HCT116 (cell line): Measurements from ENCODE around the gene CASK. TPM values are rescaled to one million over a fixed set of nuclear protein-coding genes. Genes with fewer than 3 reads are reported as not detected.

Experiments
- ATAC-seq: fragments of 200-7000 bp; cut with Tn5 transposase; 2 replicates; pipeline ENCODE4 v1.9.1; 2020; ENCODE audit warnings: mild to moderate bottlenecking, moderate library complexity
- BruUV-seq: library from RNA; stranded (reverse); fragments of 400-500 nt; replicated peaks from 2 replicates; lab custom pipeline; 2021; lab: Mats Ljungman, UMichigan
- CTCF ChIA-PET: fragments of 300-600 bp; sonication (Branson Sonifier 250); formaldehyde crosslinking; loops from one replicate; lab custom pipeline; 2021; ENCODE audit warnings: antibody characterized with exemption; lab: Charles Lee
- POLR2A ChIA-PET: fragments of 300-600, 350-600 bp; sonication (Branson Sonifier 250); formaldehyde crosslinking; loops from one replicate; lab custom pipeline; 2021; ENCODE audit warnings: antibody characterized with exemption; lab: Charles Lee
- RAD21 ChIA-PET, 2 experiments: fragments of 300-600 bp; sonication (Branson Sonifier 250); formaldehyde crosslinking; loops; one replicate each; lab custom pipeline; 2023; ENCODE audit warnings: low total read pairs in 2 of 2; ENCODE audit not compliant: uncharacterized antibody in 2 of 2, unreplicated experiment in 2 of 2, low non-redundant PET in 1 of 2; lab: Charles Lee
- DNase-seq: peaks from one replicate; pipeline ENCODE4 v3.0.0-alpha.2; 2010; ENCODE audit warnings: low read depth, low spot score
- H2AFZ ChIP-seq: fragments of 200-600 bp; shearing (Covaris generic), sonication (generic); 2 replicates; pipeline ENCODE4 v1.6.1; 2017; ENCODE audit warnings: low read depth, mixed run types, mixed read lengths, antibody characterized with exemption, low read length; ENCODE audit not compliant: poor library complexity, severe bottlenecking
- H3K27ac ChIP-seq: 2 replicates; pipeline ENCODE4 v1.5.1; 2012; ENCODE audit warnings: low read depth, low read length
- H3K27me3 ChIP-seq: fragments of 200-600 bp; sonication (generic); 2 replicates; pipeline ENCODE4 v1.6.1; 2016; ENCODE audit warnings: mixed run types, low read length, mixed read lengths; ENCODE audit not compliant: insufficient read depth
- H3K36me3 ChIP-seq, 2 experiments: fragments of 200-500 bp in 1 of 2; fragments of 200-600 bp in 1 of 2; sonication (Bioruptor generic) in 1 of 2; sonication (generic) in 1 of 2; 2 replicates each; pipeline versions ENCODE4 v1.5.1 to v1.6.1; 2014 to 2016; ENCODE audit warnings: low read length in 2 of 2, inconsistent platforms in 1 of 2, mixed read lengths in 1 of 2, mixed run types in 1 of 2; ENCODE audit not compliant: insufficient read depth in 2 of 2, control insufficient read depth in 1 of 2
- H3K4me1 ChIP-seq, 2 experiments: fragments of 200-600 bp in 1 of 2; sonication (generic) in 1 of 2; 2 replicates each; pipeline versions ENCODE4 v1.5.1 to v1.6.1; 2012 to 2017; ENCODE audit warnings: low read length in 2 of 2, inconsistent platforms in 1 of 2, mild to moderate bottlenecking in 1 of 2, mixed read lengths in 1 of 2, mixed run types in 1 of 2, moderate library complexity in 1 of 2; ENCODE audit not compliant: insufficient read depth in 2 of 2, control insufficient read depth in 1 of 2
- H3K4me2 ChIP-seq: fragments of 200-600 bp; sonication (generic); 2 replicates; pipeline ENCODE4 v1.6.1; 2017; ENCODE audit warnings: mixed run types, low read length, mixed read lengths
- H3K4me3 ChIP-seq, 2 experiments: fragments of 200-600 bp in 1 of 2; sonication (generic) in 1 of 2; replicated peaks in 1 of 2; 2 replicates each; pipeline ENCODE4 v1.5.1; 2011 to 2016; ENCODE audit warnings: low read length in 2 of 2, control low read depth in 1 of 2, low read depth in 1 of 2, mild to moderate bottlenecking in 1 of 2, mixed read lengths in 1 of 2, mixed run types in 1 of 2
- H3K79me2 ChIP-seq: fragments of 200-600 bp; sonication (generic); 2 replicates; pipeline ENCODE4 v1.6.1; 2017; ENCODE audit warnings: mild to moderate bottlenecking, mixed run types, low read length, moderate library complexity, mixed read lengths; ENCODE audit not compliant: insufficient read depth
- H3K9ac ChIP-seq: fragments of 200-600 bp; sonication (generic); 2 replicates; pipeline ENCODE4 v1.6.1; 2016; ENCODE audit warnings: low read length, mixed read lengths
- H3K9me2 ChIP-seq: fragments of 200-600 bp; sonication (generic), shearing (Covaris generic); 2 replicates; pipeline ENCODE4 v1.6.1; 2017; ENCODE audit warnings: mixed run types, mild to moderate bottlenecking, moderate library complexity; ENCODE audit not compliant: insufficient read depth
- H3K9me3 ChIP-seq, 2 experiments: fragments of 200-500 bp in 1 of 2; fragments of 200-600 bp in 1 of 2; sonication (Bioruptor generic) in 1 of 2; sonication (generic) in 1 of 2; 2 replicates each; pipeline ENCODE4 v1.6.1; 2014 to 2017; ENCODE audit warnings: low read length in 2 of 2, mixed read lengths in 2 of 2, inconsistent platforms in 1 of 2, low read depth in 1 of 2, mild to moderate bottlenecking in 1 of 2, mixed run types in 1 of 2, moderate library complexity in 1 of 2; ENCODE audit not compliant: control insufficient read depth in 1 of 2, insufficient read depth in 1 of 2
- H4K20me1 ChIP-seq: fragments of 200-600 bp; sonication (generic), shearing (Covaris generic); 2 replicates; pipeline ENCODE4 v1.6.1; 2017; ENCODE audit warnings: mixed run types, mild to moderate bottlenecking, moderate library complexity; ENCODE audit not compliant: insufficient read depth
- CBX3 ChIP-seq: IDR thresholded peaks from 2 replicates; pipeline ENCODE4 v1.6.1; 2012; ENCODE audit warnings: low read depth
- CEBPB ChIP-seq: IDR thresholded peaks from 2 replicates; pipeline ENCODE4 v1.6.1; 2012; ENCODE audit warnings: low read depth
- EGR1 ChIP-seq: IDR thresholded peaks from 2 replicates; pipeline ENCODE4 v1.6.1; 2012; ENCODE audit warnings: low read depth
- ELF1 ChIP-seq: IDR thresholded peaks from 2 replicates; pipeline ENCODE4 v1.6.1; 2012; ENCODE audit warnings: low read depth, borderline replicate concordance
- EZH2phosphoT487 ChIP-seq: fragments of 200-600 bp; IDR thresholded peaks from 2 replicates; pipeline ENCODE4 v1.6.1; 2018; ENCODE audit warnings: antibody characterized with exemption, borderline replicate concordance
- FOSL1 ChIP-seq: IDR thresholded peaks from 2 replicates; pipeline ENCODE4 v1.6.1; 2012; ENCODE audit warnings: low read depth
- JUND ChIP-seq: IDR thresholded peaks from 2 replicates; pipeline ENCODE4 v1.6.1; 2012
- POLR2AphosphoS5 ChIP-seq: IDR thresholded peaks from 2 replicates; pipeline ENCODE4 v1.6.1; 2011; ENCODE audit warnings: mild to moderate bottlenecking, low read depth, low read length, moderate library complexity
- RAD21 ChIP-seq: IDR thresholded peaks from 2 replicates; pipeline ENCODE4 v1.6.1; 2012; ENCODE audit warnings: low read depth, mild to moderate bottlenecking
- SP1 ChIP-seq: IDR thresholded peaks from 2 replicates; pipeline ENCODE4 v1.6.1; 2012; ENCODE audit warnings: low read depth
- SRF ChIP-seq: IDR thresholded peaks from 2 replicates; pipeline ENCODE4 v1.6.1; 2012; ENCODE audit warnings: low read depth
- TCF7L2 ChIP-seq: IDR thresholded peaks from 2 replicates; pipeline ENCODE4 v1.7.0; 2011; ENCODE audit warnings: borderline replicate concordance, inconsistent platforms; ENCODE audit not compliant: insufficient read depth, insufficient read length; ENCODE audit errors: extremely low read depth
- YY1 ChIP-seq: IDR thresholded peaks from 2 replicates; pipeline ENCODE4 v1.6.1; 2011; ENCODE audit warnings: low read length, low read depth, moderate library complexity, mild to moderate bottlenecking; ENCODE audit not compliant: insufficient replicate concordance; ENCODE audit errors: extremely low read depth
- ZBTB33 ChIP-seq: IDR thresholded peaks from 2 replicates; pipeline ENCODE4 v1.6.1; 2011; ENCODE audit warnings: mild to moderate bottlenecking, low read length, moderate library complexity; ENCODE audit not compliant: insufficient replicate concordance; ENCODE audit errors: extremely low read depth
- ZNF274 ChIP-seq: fragments of 200-500 bp; sonication (Bioruptor generic); IDR thresholded peaks from 2 replicates; pipeline ENCODE4 v1.6.1; 2014; ENCODE audit warnings: mild to moderate bottlenecking, low read depth, low read length, inconsistent platforms
- intact Hi-C: fragments of 100-400 bp; cut with micrococcal nuclease; formaldehyde crosslinking; loops from 2 replicates; pipeline ENCODE4 v1.10.0; 2022
- total RNA-seq: library from RNA; stranded (reverse); gene quantifications from one replicate; pipeline ENCODE4 v1.2.1, GENCODE V29; 2021; ENCODE audit not compliant: unreplicated experiment
- TF ChIP-seq, protein P1 (sequence below): IDR thresholded peaks from 2 replicates; pipeline ENCODE4 v1.6.1; 2012
- TF ChIP-seq, protein P2 (sequence below): IDR thresholded peaks from 2 replicates; pipeline ENCODE4 v1.6.1; 2012
- TF ChIP-seq, protein P3 (sequence below), 3 experiments: fragments of 200-600 bp in 1 of 3; sonication (generic) in 1 of 3; IDR thresholded peaks in 2 of 3; conservative IDR thresholded peaks in 1 of 3; 2 replicates each; pipeline ENCODE4 v1.5.1; 2012 to 2017; ENCODE audit warnings: low read depth in 2 of 3, low read length in 2 of 3, antibody characterized with exemption in 1 of 3, borderline replicate concordance in 1 of 3, control low read depth in 1 of 3, mild to moderate bottlenecking in 1 of 3, mixed read lengths in 1 of 3, mixed run types in 1 of 3, moderate library complexity in 1 of 3; ENCODE audit not compliant: insufficient read depth in 1 of 3

Gene CASK
- total RNA-seq, 1 experiment from 2014 or later: 39.0 TPM

- TF ChIP-seq EGR1: no peak
Measured at GRCh38 chrX:41530085-41530484, 393.3 kb downstream of the CASK start (continued).

DNA sequence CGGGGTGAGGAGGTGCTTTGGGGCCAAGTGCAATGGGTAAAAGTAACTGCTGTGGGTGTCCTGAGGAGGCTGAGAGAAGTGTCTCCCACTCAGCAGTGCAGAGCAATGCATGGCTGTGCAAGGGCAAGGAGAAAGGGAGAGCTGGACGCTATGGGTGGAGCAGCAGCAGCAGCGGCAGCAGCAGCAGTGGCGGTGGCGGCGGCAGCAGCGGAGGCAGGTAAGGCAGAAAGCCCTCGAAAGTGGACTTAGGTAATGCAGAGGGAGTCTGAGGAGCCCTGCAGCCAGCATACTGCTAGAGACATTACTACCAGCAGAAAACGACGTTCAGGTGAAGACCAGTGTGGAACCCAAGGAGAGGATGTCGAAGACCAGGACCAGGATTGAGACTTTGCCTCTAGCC, 394.1 kb downstream of the CASK start:
- Histone ChIP-seq H3K4me1 (peaks cover 0 to 13% of the 10 kb centered on the region in 2 experiments; a peak in 2 of 4 replicates), H3K4me2 (no peak overlapping the region), H4K20me1 (no peaks in the 10 kb centered on the region), H3K27me3 (no peaks in the 10 kb centered on the region), H3K79me2 (no peaks in the 10 kb centered on the region), H3K9ac (no peak overlapping the region), H3K9me3 (no peaks in the 10 kb centered on the region), H2AFZ (no peak overlapping the region), H3K36me3 (no peaks in the 10 kb centered on the region; a peak in 1 of 4 replicates), H3K9me2 (no peaks in the 10 kb centered on the region), H3K27ac (no peak overlapping the region), H3K4me3 (no peak overlapping the region)
- no peak for ATAC-seq
- ChIA-PET CTCF (no interaction called here), POLR2A (no interaction called here), RAD21 (no interaction called here)
- no peak for DNase-seq
- intact Hi-C loops: no loop called here
- no TSS peak for BruUV-seq
- TF ChIP-seq ZBTB33: no peak
- no peak for TF ChIP-seq EZH2phosphoT487
- no peak for TF ChIP-seq ZNF274
- no peak for TF ChIP-seq SRF
- TF ChIP-seq EGR1: no peak
- no peak for TF ChIP-seq ELF1
- no peak for TF ChIP-seq JUND
- TF ChIP-seq, protein P1, sequence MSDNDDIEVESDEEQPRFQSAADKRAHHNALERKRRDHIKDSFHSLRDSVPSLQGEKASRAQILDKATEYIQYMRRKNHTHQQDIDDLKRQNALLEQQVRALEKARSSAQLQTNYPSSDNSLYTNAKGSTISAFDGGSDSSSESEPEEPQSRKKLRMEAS: no peak
- no peak for TF ChIP-seq FOSL1
- TF ChIP-seq, protein P2, sequence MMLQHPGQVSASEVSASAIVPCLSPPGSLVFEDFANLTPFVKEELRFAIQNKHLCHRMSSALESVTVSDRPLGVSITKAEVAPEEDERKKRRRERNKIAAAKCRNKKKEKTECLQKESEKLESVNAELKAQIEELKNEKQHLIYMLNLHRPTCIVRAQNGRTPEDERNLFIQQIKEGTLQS: no peak
- no peak for TF ChIP-seq TCF7L2
- TF ChIP-seq CEBPB: no peak
- TF ChIP-seq POLR2AphosphoS5: no peak
- TF ChIP-seq RAD21: no peak
- TF ChIP-seq, protein P3, sequence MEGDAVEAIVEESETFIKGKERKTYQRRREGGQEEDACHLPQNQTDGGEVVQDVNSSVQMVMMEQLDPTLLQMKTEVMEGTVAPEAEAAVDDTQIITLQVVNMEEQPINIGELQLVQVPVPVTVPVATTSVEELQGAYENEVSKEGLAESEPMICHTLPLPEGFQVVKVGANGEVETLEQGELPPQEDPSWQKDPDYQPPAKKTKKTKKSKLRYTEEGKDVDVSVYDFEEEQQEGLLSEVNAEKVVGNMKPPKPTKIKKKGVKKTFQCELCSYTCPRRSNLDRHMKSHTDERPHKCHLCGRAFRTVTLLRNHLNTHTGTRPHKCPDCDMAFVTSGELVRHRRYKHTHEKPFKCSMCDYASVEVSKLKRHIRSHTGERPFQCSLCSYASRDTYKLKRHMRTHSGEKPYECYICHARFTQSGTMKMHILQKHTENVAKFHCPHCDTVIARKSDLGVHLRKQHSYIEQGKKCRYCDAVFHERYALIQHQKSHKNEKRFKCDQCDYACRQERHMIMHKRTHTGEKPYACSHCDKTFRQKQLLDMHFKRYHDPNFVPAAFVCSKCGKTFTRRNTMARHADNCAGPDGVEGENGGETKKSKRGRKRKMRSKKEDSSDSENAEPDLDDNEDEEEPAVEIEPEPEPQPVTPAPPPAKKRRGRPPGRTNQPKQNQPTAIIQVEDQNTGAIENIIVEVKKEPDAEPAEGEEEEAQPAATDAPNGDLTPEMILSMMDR (IDR thresholded peaks at IDR 0.05 in 2 of 3, conservative IDR thresholded peaks at IDR 0.05 in 1 of 3; ENCODE audit: borderline replicate concordance in 1 of 3, insufficient read depth in 1 of 3, low read depth in 2 of 3, low read length in 2 of 3): no peak
- no peak for TF ChIP-seq YY1
- no peak for TF ChIP-seq SP1
- no peak for TF ChIP-seq CBX3
